A549 (cell line): ENCODE data around the gene LELP1.

Experiments used
- HDAC2 ChIP-seq: fragments of 200-600 bp; sonication (generic); IDR thresholded peaks from 2 replicates; pipeline ENCODE4 v1.6.1; 2016
- POLR2AphosphoS2 ChIP-seq: conservative IDR thresholded peaks from 2 replicates; pipeline ENCODE4 v1.6.1; 2012; ENCODE audit warnings: low read length, improper control_type of control experiment, inconsistent platforms
- RFX5 ChIP-seq: fragments of 450-650 bp; IDR thresholded peaks from 2 replicates; pipeline ENCODE4 v1.7.1; 2014; ENCODE audit warnings: antibody characterized with exemption, mild to moderate bottlenecking, moderate library complexity
- TF ChIP-seq, protein P1 (sequence below): fragments of >200 bp; sonication (Bioruptor Twin); formaldehyde crosslinking; IDR thresholded peaks from 3 replicates; pipeline ENCODE4 v1.5.1; 2016

DNA sequence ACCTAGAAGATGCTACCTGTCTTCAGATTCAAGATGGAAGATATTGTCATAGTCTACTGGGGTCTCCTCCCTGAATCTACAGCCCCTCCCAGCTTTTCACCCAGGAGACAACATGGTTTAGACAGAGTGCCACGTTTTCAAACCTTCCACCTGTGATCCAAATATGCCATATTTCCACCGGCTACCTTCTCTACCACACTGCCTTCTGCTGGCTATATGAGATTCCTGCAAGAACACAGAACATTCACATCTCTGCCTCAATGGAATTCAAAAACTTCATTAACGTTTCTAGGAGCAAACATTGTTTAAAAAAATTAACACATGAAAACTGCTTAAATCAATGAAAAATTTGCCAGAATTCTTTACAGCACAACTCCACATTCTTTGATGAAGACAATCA lies 12.9 kb upstream of the LELP1 start:
- TF ChIP-seq, protein P1, sequence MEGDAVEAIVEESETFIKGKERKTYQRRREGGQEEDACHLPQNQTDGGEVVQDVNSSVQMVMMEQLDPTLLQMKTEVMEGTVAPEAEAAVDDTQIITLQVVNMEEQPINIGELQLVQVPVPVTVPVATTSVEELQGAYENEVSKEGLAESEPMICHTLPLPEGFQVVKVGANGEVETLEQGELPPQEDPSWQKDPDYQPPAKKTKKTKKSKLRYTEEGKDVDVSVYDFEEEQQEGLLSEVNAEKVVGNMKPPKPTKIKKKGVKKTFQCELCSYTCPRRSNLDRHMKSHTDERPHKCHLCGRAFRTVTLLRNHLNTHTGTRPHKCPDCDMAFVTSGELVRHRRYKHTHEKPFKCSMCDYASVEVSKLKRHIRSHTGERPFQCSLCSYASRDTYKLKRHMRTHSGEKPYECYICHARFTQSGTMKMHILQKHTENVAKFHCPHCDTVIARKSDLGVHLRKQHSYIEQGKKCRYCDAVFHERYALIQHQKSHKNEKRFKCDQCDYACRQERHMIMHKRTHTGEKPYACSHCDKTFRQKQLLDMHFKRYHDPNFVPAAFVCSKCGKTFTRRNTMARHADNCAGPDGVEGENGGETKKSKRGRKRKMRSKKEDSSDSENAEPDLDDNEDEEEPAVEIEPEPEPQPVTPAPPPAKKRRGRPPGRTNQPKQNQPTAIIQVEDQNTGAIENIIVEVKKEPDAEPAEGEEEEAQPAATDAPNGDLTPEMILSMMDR: no peak
- TF ChIP-seq HDAC2 (no peak), POLR2AphosphoS2 (no peak), RFX5 (no peak)
